H1 (cell line): ENCODE data around the gene ZNF292. TPM values are rescaled to one million over a fixed set of nuclear protein-coding genes. Genes with fewer than 3 reads are reported as not detected.

Source experiments
- CTCF ChIA-PET: fragments of 300-600 bp; sonication (Branson Sonifier 250); formaldehyde crosslinking; loops from one replicate; lab custom pipeline; 2021; ENCODE audit not compliant: partially characterized antibody; lab: Charles Lee
- POLR2A ChIA-PET: fragments of 300-600 bp; sonication (Branson Sonifier 250); formaldehyde crosslinking; loops from one replicate; lab custom pipeline; 2021; ENCODE audit warnings: inconsistent platforms; ENCODE audit not compliant: partially characterized antibody; lab: Charles Lee
- DNase-seq, 2 experiments: peaks; one replicate each; pipeline versions ENCODE4 v3.0.0 to v3.0.0-alpha.2; 2010 to 2022; ENCODE audit warnings: low spot score in 2 of 2, low read depth in 1 of 2, mixed read lengths in 1 of 2
- FAIRE-seq: peaks from 2 replicates; lab custom pipeline; 2011; peaks lifted over from hg19 to GRCh38; lab: Jason Lieb, UNC
- H2AFZ ChIP-seq: 2 replicates; pipeline ENCODE4 v1.8.1; 2012; ENCODE audit warnings: low read length, inconsistent platforms
- H2AK5ac ChIP-seq: 2 replicates; pipeline ENCODE4 v1.6.1; 2013; ENCODE audit warnings: low read depth, low read length
- H2BK120ac ChIP-seq: replicated peaks from 2 replicates; pipeline ENCODE3; 2013; ENCODE audit warnings: low read depth, low read length, inconsistent platforms
- H2BK12ac ChIP-seq: 2 replicates; pipeline ENCODE4 v1.6.1; 2013; ENCODE audit warnings: low read depth, low read length
- H2BK15ac ChIP-seq: 2 replicates; pipeline ENCODE4 v1.6.1; 2013; ENCODE audit warnings: low read length
- H2BK20ac ChIP-seq: 2 replicates; pipeline ENCODE4 v1.6.1; 2013; ENCODE audit warnings: low read length
- H2BK5ac ChIP-seq: 2 replicates; pipeline ENCODE4 v1.6.1; 2013; ENCODE audit warnings: low read depth, low read length
- H3K14ac ChIP-seq: 2 replicates; pipeline ENCODE4 v1.6.1; 2013; ENCODE audit warnings: inconsistent platforms; ENCODE audit not compliant: insufficient read length
- H3K18ac ChIP-seq: 2 replicates; pipeline ENCODE4 v1.6.1; 2013; ENCODE audit warnings: low read length; ENCODE audit errors: extremely low read depth
- H3K23ac ChIP-seq: 2 replicates; pipeline ENCODE4 v1.6.1; 2013; ENCODE audit warnings: inconsistent platforms; ENCODE audit not compliant: insufficient read length
- H3K23me2 ChIP-seq: 2 replicates; pipeline ENCODE4 v1.6.1; 2013; ENCODE audit warnings: low read depth, low read length
- H3K27ac ChIP-seq: 2 replicates; pipeline ENCODE4 v1.6.1; 2011; ENCODE audit warnings: low read depth, low read length, inconsistent platforms
- H3K27me3 ChIP-seq, 4 experiments: replicated peaks in 1 of 4; 1 replicate in 1 of 4; 2 replicates in 3 of 4; pipeline versions ENCODE4 v1.6.1 to v1.8.1; 2011 to 2013; ENCODE audit warnings: low read length in 3 of 4, mild to moderate bottlenecking in 3 of 4, inconsistent platforms in 2 of 4, mixed read lengths in 2 of 4, moderate library complexity in 1 of 4; ENCODE audit not compliant: control insufficient read depth in 3 of 4, insufficient read depth in 3 of 4; ENCODE audit errors: extremely low read depth in 1 of 4
- H3K36me3 ChIP-seq, 4 experiments: 2 replicates each; pipeline versions ENCODE4 v1.6.1 to v1.8.1; 2011 to 2013; ENCODE audit warnings: mild to moderate bottlenecking in 4 of 4, low read length in 3 of 4, moderate library complexity in 2 of 4, control low read depth in 1 of 4, inconsistent platforms in 1 of 4; ENCODE audit not compliant: insufficient read depth in 4 of 4, control insufficient read depth in 2 of 4
- H3K4ac ChIP-seq: replicated peaks from 2 replicates; pipeline ENCODE3; 2013; ENCODE audit warnings: low read length, low read depth, mixed read lengths, inconsistent platforms; ENCODE audit not compliant: insufficient read length
- H3K4me1 ChIP-seq, 4 experiments: replicated peaks in 1 of 4; 1 replicate in 1 of 4; 2 replicates in 3 of 4; pipeline versions ENCODE4 v1.6.1 to v1.8.1; 2011 to 2013; ENCODE audit warnings: low read length in 3 of 4, inconsistent platforms in 2 of 4, mixed read lengths in 1 of 4; ENCODE audit not compliant: insufficient read depth in 4 of 4, control insufficient read depth in 3 of 4
- H3K4me2 ChIP-seq, 2 experiments: 2 replicates each; pipeline versions ENCODE4 v1.6.1 to v1.8.1; 2011 to 2013; ENCODE audit warnings: low read depth in 2 of 2, low read length in 2 of 2, control low read depth in 1 of 2, inconsistent platforms in 1 of 2, mild to moderate bottlenecking in 1 of 2; ENCODE audit not compliant: insufficient read depth in 1 of 2
- H3K4me3 ChIP-seq, 4 experiments: fragments of 200-600, 300-600 bp in 1 of 4; sonication (generic), shearing (Covaris generic), sonication (Bioruptor Twin) in 1 of 4; 2 replicates each; pipeline versions ENCODE4 v1.5.1 to v1.8.1; 2011 to 2016; ENCODE audit warnings: low read length in 4 of 4, low read depth in 3 of 4, control low read depth in 2 of 4, inconsistent platforms in 2 of 4, mild to moderate bottlenecking in 2 of 4, mixed read lengths in 1 of 4, moderate library complexity in 1 of 4; ENCODE audit not compliant: insufficient read depth in 2 of 4; ENCODE audit errors: extremely low read depth in 1 of 4
- H3K56ac ChIP-seq: replicated peaks from 2 replicates; pipeline ENCODE3; 2013; ENCODE audit warnings: low read depth, mild to moderate bottlenecking, mixed read lengths, low read length, inconsistent platforms; ENCODE audit not compliant: insufficient read length
- H3K79me1 ChIP-seq: 2 replicates; pipeline ENCODE4 v1.6.1; 2013; ENCODE audit warnings: low read depth, low read length, control low read depth
- H3K79me2 ChIP-seq, 2 experiments: 2 replicates each; pipeline versions ENCODE4 v1.6.1 to v1.8.1; 2012 to 2013; ENCODE audit warnings: low read length in 2 of 2, mild to moderate bottlenecking in 2 of 2, inconsistent platforms in 1 of 2; ENCODE audit not compliant: insufficient read depth in 2 of 2, control insufficient read depth in 1 of 2
- H3K9ac ChIP-seq, 4 experiments: replicated peaks in 1 of 4; 1 replicate in 1 of 4; 2 replicates in 3 of 4; pipeline versions ENCODE4 v1.6.1 to v1.8.1; 2011 to 2013; ENCODE audit warnings: low read depth in 3 of 4, low read length in 3 of 4, control low read depth in 2 of 4, mild to moderate bottlenecking in 2 of 4, moderate library complexity in 2 of 4, inconsistent platforms in 1 of 4; ENCODE audit errors: extremely low read depth in 1 of 4
- H3K9me3 ChIP-seq, 2 experiments: 2 replicates each; pipeline versions ENCODE4 v1.6.1 to v1.8.1; 2012 to 2013; ENCODE audit warnings: mild to moderate bottlenecking in 2 of 2, moderate library complexity in 2 of 2, control low read depth in 1 of 2, inconsistent platforms in 1 of 2, low read depth in 1 of 2, low read length in 1 of 2, mixed read lengths in 1 of 2; ENCODE audit not compliant: insufficient read depth in 2 of 2
- H4K20me1 ChIP-seq, 2 experiments: replicated peaks in 1 of 2; 2 replicates each; pipeline versions ENCODE3 to v1.8.1; 2011 to 2013; ENCODE audit warnings: inconsistent platforms in 2 of 2, low read length in 2 of 2, mild to moderate bottlenecking in 1 of 2; ENCODE audit not compliant: insufficient read depth in 2 of 2, control insufficient read depth in 1 of 2
- H4K5ac ChIP-seq: 2 replicates; pipeline ENCODE4 v1.6.1; 2013; ENCODE audit warnings: low read length, low read depth, mixed read lengths, inconsistent platforms; ENCODE audit not compliant: insufficient read length
- H4K8ac ChIP-seq: 2 replicates; pipeline ENCODE4 v1.8.0; 2013; ENCODE audit warnings: mild to moderate bottlenecking, moderate library complexity, low read length, inconsistent platforms; ENCODE audit not compliant: insufficient read depth; ENCODE audit errors: extremely low read depth
- H4K91ac ChIP-seq: replicated peaks from 2 replicates; pipeline ENCODE3; 2013; ENCODE audit warnings: low read length, mixed read lengths, inconsistent platforms; ENCODE audit not compliant: insufficient read length
- JUND ChIP-seq: IDR thresholded peaks from 2 replicates; pipeline ENCODE4 v1.6.1; 2011; ENCODE audit warnings: mild to moderate bottlenecking, improper control_type of control experiment, low read length
- SIRT6 ChIP-seq: IDR thresholded peaks from one replicate; pipeline ENCODE4 v1.7.1; 2012; ENCODE audit warnings: low read length, inconsistent platforms
- SP1 ChIP-seq: IDR thresholded peaks from 2 replicates; pipeline ENCODE4 v1.6.1; 2011; ENCODE audit warnings: low read depth, low read length
- TBP ChIP-seq: IDR thresholded peaks from 2 replicates; pipeline ENCODE4 v1.6.1; 2011; ENCODE audit warnings: low read depth, low read length, improper control_type of control experiment
- WGBS, 2 experiments: shearing (Covaris generic) in 1 of 2; methylation state at CpG; one replicate each; pipeline versions ENCODE4 v1.1.6 to v1.1.7; 2013 to 2015; ENCODE audit warnings: low lambda C conversion rate in 2 of 2, mixed read lengths in 2 of 2, inconsistent platforms in 1 of 2, low coverage in 1 of 2, missing lambda C conversion rate in 1 of 2; ENCODE audit not compliant: insufficient replicate concordance in 2 of 2, insufficient coverage in 1 of 2, insufficient read length in 1 of 2; ENCODE audit errors: extremely low coverage in 1 of 2, missing lambda C conversion rate in 1 of 2; 5-methylcytosine and 5-hydroxymethylcytosine counted together
- polyA plus RNA-seq, 7 experiments: library from polyadenylated mRNA; depleted of rRNA in 3 of 7; stranded (reverse) in 5 of 7; unstranded in 2 of 7; fragments of >200 nt in 5 of 7; fragments of 200-250 nt in 2 of 7; gene quantifications; 1 replicate in 5 of 7; 2 replicates in 1 of 7; 4 replicates in 1 of 7; pipeline versions ENCODE4 v1.2.1 to v1.2.3, GENCODE V29; 2011 to 2013; ENCODE audit warnings: missing spikeins in 2 of 7, mixed read lengths in 2 of 7
- total RNA-seq: library from RNA; stranded (reverse); fragmentation: NEBNext Ultra II Directional; extraction: Animal tissue kit (Norgen Biotek cat#: 25700); gene quantifications from 2 replicates; pipeline ENCODE4 v1.2.1, GENCODE V29; 2021
- TF ChIP-seq, protein P1 (sequence below): IDR thresholded peaks from 2 replicates; pipeline ENCODE4 v1.6.1; 2012; ENCODE audit warnings: low read length, inconsistent platforms

ZNF292 gene
- total and polyA plus RNA-seq, 2 of the 8 experiments (the other 6 are each of a cell fraction or from before 2014, with no cell fraction given): 6.8 to 44.2 TPM

GRCh38 chr6:87287251-87287650 lies 131.9 kb downstream of the ZNF292 start:
- Histone ChIP-seq H3K79me1 (no peaks in the 10 kb centered on the region), H3K27ac (no peak overlapping the region), H4K20me1 (no peaks in the 10 kb centered on the region), H3K4me1 (no peaks in the 10 kb centered on the region), H3K79me2 (no peaks in the 10 kb centered on the region), H3K56ac (no peak overlapping the region), H3K4me2 (no peak overlapping the region), H4K5ac (no peak overlapping the region), H2BK5ac (no peak overlapping the region), H3K23ac (no peak overlapping the region), H2BK120ac (no peak overlapping the region), H3K36me3 (no peaks in the 10 kb centered on the region), H2BK15ac (no peak overlapping the region), H3K18ac (no peak overlapping the region), H3K9me3 (no peaks in the 10 kb centered on the region), H2AFZ (no peak overlapping the region), H3K4ac (no peak overlapping the region), H2BK20ac (no peak overlapping the region), H3K9ac (no peak overlapping the region), H3K14ac (no peak overlapping the region), H2BK12ac (no peak overlapping the region), H3K23me2 (no peaks in the 10 kb centered on the region; the same call in 1 of the 2 replicates), H3K4me3 (no peak overlapping the region), H4K8ac (no peak overlapping the region), H2AK5ac (no peak overlapping the region), H3K27me3 (no peaks in the 10 kb centered on the region), H4K91ac (no peak overlapping the region)
- no peak for FAIRE-seq
- POLR2A ChIA-PET: no interaction called here
- DNase-seq: no peak
- CTCF ChIA-PET: interaction anchor here (0.8 to 1.5 kb wide), 2 partner anchors 13 to 17 kb away, joined by 3 read pairs; no protein-coding TSS in a partner anchor
- no peak for TF ChIP-seq SP1
- TF ChIP-seq, protein P1, sequence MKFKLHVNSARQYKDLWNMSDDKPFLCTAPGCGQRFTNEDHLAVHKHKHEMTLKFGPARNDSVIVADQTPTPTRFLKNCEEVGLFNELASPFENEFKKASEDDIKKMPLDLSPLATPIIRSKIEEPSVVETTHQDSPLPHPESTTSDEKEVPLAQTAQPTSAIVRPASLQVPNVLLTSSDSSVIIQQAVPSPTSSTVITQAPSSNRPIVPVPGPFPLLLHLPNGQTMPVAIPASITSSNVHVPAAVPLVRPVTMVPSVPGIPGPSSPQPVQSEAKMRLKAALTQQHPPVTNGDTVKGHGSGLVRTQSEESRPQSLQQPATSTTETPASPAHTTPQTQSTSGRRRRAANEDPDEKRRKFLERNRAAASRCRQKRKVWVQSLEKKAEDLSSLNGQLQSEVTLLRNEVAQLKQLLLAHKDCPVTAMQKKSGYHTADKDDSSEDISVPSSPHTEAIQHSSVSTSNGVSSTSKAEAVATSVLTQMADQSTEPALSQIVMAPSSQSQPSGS: no peak
- no peak for TF ChIP-seq SIRT6
- TF ChIP-seq JUND: no peak
- no peak for TF ChIP-seq TBP
- WGBS, 2 experiments: 83% methylated on average over 2 of the region's 2 CpGs; no CpG with 5 or more reads in 1 of the 2 experiments
